PFSK-1 (cell line): Measurements from ENCODE around the gene NTMT1.

ENCODE experiments used
- FOXP2 ChIP-seq: optimal IDR thresholded peaks from 2 replicates; pipeline ENCODE3; 2011; ENCODE audit warnings: borderline replicate concordance, control low read depth, inconsistent platforms; ENCODE audit not compliant: insufficient read depth; ENCODE audit errors: extremely low read length, extremely low read depth
- POLR2AphosphoS5 ChIP-seq: IDR thresholded peaks from 2 replicates; pipeline ENCODE4 v1.6.1; 2012; ENCODE audit warnings: low read depth, mild to moderate bottlenecking, control low read depth, low read length, moderate library complexity
- SIN3A ChIP-seq: IDR thresholded peaks from 2 replicates; pipeline ENCODE4 v1.6.1; 2012; ENCODE audit warnings: mild to moderate bottlenecking, low read length, moderate library complexity, borderline replicate concordance; ENCODE audit not compliant: insufficient read depth
- TAF1 ChIP-seq: IDR thresholded peaks from 2 replicates; pipeline ENCODE4 v1.6.1; 2012; ENCODE audit warnings: low read length, control low read depth, borderline replicate concordance; ENCODE audit not compliant: insufficient read depth
- TF ChIP-seq, protein P1 (sequence below), 2 experiments: IDR thresholded peaks; 2 replicates each; pipeline versions ENCODE4 v1.6.1 to v1.8.0; 2011 to 2012; ENCODE audit warnings: low read depth in 2 of 2, low read length in 2 of 2, control low read depth in 1 of 2, inconsistent platforms in 1 of 2, mild to moderate bottlenecking in 1 of 2, moderate library complexity in 1 of 2; ENCODE audit not compliant: insufficient read depth in 1 of 2

NTMT1 gene

DNA sequence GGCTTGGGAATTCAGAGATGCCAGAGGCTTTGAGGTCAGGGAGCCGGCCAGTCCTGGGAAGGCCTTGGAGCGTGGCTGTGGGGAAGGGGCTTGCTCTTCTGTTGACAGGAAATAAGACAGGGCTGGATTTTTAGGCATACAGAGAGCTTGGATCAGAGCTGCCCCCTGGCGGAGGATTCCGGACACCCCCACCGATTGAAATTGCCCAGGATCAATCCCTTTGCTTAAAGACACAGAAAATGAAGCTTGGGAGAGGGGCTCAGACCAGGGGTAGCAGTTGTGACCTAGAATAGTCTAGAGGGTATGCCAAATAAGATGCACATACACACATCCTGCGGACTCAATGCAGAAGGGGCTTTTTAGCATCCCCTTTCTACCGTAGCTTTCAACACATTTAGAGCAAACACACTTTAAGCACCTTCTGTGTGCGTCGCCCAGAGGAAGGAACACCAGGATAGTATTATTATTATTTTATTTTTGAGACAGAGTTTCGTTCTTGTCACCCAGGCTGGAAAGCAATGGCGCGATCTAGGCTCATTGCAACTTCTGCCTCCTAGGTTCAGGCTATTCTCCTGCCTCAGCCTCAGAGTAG, 1.7 kb upstream of the NTMT1 start:
- no peak for TF ChIP-seq TAF1
- TF ChIP-seq SIN3A: no peak
- TF ChIP-seq, protein P1, sequence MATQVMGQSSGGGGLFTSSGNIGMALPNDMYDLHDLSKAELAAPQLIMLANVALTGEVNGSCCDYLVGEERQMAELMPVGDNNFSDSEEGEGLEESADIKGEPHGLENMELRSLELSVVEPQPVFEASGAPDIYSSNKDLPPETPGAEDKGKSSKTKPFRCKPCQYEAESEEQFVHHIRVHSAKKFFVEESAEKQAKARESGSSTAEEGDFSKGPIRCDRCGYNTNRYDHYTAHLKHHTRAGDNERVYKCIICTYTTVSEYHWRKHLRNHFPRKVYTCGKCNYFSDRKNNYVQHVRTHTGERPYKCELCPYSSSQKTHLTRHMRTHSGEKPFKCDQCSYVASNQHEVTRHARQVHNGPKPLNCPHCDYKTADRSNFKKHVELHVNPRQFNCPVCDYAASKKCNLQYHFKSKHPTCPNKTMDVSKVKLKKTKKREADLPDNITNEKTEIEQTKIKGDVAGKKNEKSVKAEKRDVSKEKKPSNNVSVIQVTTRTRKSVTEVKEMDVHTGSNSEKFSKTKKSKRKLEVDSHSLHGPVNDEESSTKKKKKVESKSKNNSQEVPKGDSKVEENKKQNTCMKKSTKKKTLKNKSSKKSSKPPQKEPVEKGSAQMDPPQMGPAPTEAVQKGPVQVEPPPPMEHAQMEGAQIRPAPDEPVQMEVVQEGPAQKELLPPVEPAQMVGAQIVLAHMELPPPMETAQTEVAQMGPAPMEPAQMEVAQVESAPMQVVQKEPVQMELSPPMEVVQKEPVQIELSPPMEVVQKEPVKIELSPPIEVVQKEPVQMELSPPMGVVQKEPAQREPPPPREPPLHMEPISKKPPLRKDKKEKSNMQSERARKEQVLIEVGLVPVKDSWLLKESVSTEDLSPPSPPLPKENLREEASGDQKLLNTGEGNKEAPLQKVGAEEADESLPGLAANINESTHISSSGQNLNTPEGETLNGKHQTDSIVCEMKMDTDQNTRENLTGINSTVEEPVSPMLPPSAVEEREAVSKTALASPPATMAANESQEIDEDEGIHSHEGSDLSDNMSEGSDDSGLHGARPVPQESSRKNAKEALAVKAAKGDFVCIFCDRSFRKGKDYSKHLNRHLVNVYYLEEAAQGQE (IDR thresholded peaks at IDR 0.05; ENCODE audit: insufficient read depth in 1 of 2, low read depth in 2 of 2, low read length in 2 of 2): no peak
- TF ChIP-seq POLR2AphosphoS5: no peak
- TF ChIP-seq FOXP2: no peak

DNA sequence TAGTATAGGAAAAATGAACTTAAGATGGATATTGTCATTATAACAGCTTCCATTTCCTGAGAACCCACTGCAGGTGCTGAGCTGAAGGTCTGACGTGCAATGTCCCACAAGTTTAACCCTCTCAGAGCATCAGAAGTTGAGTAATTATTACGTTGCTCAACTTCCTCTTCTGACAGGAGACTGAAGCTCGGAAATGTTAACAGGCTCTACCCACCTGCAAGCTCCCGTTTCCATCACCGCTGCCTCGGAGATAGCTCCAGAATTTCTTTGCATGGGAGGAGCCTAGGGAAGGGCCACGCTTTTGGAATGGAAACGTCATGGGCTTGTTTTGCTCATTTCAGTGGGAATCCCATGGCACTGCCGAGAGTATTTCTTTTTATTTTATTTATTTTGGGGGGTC, 1.0 kb upstream of the NTMT1 start:
- TF ChIP-seq FOXP2 (no peak), TAF1 (no peak)

DNA sequence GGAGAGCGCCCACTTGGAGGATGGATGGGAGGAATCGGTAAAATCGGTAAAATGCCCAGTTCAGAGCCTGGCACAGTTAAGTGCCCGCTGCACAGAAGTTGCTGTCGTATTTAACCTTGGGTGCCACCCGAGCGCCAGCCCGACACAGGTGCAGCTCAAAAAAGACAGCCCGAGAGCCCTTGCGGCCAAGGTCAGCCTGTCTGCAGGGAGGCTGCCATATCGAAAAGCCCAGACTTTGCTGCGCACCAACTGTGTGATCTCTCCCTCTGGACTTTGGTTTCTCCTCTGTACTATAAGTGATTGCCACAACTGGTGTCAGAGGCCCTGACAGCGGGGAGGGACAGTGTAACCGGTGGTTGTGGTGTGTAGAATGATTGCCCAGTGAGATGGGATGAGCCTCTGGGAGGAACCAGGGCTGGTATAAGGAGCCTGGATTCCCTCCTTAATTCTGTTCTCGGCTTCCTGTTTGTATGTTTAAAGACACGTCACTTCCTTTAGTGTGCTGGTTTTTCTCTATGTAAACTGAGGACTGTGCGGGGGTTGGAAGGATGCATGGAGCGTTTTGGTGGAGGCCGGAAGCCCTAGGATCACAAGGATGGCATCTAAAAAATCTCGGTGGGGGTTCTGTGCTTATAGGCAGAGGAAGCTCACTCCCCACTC, 792 bp downstream of the NTMT1 start:
- no peak for TF ChIP-seq FOXP2
- TF ChIP-seq, protein P1 (IDR thresholded peaks at IDR 0.05; ENCODE audit: insufficient read depth in 1 of 2, low read depth in 2 of 2, low read length in 2 of 2): no peak
- TF ChIP-seq TAF1: peak; percentile 64; the same call in 1 of the 2 replicates
- TF ChIP-seq SIN3A: no peak
- peak; percentile 58; the same call in 1 of the 2 replicates for TF ChIP-seq POLR2AphosphoS5

DNA sequence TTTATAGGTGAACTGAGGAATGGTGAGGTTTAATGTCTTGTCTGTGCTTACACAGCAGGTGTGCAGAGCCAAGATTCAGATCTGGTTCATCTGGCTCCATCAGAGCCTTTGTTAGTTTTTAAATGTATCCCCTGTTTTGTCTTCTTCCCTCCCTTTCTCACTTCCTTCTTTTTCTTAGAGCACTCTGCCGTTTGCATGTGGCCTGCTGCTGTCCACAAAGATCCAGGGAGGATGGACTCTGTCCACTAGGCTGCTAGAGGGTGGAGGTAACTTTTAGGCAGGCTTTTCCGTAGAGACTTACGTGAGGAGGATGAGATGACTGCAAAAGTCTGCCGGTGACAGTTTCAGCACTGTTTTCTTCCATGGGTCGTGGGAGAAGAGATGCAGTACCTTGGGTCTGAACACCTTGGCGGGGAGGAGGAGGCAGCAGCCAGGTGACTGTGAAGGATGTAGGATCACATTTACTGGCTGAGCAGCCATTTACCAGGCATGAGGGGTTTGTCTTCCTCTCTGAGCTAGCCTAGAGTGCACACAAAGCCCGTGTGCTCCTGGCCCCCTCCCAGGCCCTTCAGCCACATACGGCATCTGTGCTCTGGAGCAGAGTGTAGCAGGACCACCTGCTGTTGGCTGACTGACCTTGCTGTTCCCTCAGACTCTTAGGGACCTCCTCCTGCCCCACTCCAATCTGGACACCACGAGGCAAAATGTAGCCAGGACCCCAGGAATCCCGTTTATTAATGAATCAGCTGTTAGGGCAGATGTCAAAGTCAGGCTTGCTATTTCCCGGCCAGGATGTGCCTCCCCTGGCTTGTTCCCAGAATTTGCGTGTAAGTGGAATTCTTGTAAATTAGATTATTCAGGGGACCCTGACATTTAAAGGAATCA, 1.8 kb downstream of the NTMT1 start:
- TF ChIP-seq, protein P1 (IDR thresholded peaks at IDR 0.05; ENCODE audit: insufficient read depth in 1 of 2, low read depth in 2 of 2, low read length in 2 of 2): no peak
- no peak for TF ChIP-seq TAF1
- peak; percentile 88; the same call in 1 of the 2 replicates for TF ChIP-seq SIN3A
- TF ChIP-seq POLR2AphosphoS5: no peak
- TF ChIP-seq FOXP2: no peak

DNA sequence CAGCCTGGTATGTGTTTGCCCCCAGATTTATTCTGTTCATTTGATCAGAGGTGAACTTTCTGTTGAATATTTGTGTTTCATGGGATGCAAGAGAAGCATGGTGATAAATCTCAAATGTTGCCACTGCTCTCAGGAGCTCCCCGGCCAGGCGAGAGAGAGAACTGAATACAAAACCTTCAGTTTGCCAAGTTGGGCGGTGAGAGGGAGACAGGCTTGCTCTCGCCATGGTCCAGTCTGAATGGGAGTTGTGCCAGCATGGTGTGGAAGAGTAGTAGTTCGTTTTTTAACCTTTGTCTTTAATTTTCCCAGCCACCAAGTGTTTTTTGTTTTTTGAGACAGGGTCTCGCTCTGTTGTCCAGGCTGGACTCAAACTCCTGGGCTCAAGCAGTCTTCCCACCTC, 2.7 kb downstream of the NTMT1 start:
- no peak for TF ChIP-seq FOXP2
- no peak for TF ChIP-seq SIN3A
- no peak for TF ChIP-seq POLR2AphosphoS5
- TF ChIP-seq, protein P1 (IDR thresholded peaks at IDR 0.05; ENCODE audit: insufficient read depth in 1 of 2, low read depth in 2 of 2, low read length in 2 of 2): no peak
- TF ChIP-seq TAF1: no peak
